Measurements from ENCODE around the gene HNRNPF.
"Not testable (repeated sequence)": the region's sequence is repeated elsewhere in the genome, so short reads cannot be mapped to it uniquely, and the experiment has no call there.

HNRNPF gene

DNA sequence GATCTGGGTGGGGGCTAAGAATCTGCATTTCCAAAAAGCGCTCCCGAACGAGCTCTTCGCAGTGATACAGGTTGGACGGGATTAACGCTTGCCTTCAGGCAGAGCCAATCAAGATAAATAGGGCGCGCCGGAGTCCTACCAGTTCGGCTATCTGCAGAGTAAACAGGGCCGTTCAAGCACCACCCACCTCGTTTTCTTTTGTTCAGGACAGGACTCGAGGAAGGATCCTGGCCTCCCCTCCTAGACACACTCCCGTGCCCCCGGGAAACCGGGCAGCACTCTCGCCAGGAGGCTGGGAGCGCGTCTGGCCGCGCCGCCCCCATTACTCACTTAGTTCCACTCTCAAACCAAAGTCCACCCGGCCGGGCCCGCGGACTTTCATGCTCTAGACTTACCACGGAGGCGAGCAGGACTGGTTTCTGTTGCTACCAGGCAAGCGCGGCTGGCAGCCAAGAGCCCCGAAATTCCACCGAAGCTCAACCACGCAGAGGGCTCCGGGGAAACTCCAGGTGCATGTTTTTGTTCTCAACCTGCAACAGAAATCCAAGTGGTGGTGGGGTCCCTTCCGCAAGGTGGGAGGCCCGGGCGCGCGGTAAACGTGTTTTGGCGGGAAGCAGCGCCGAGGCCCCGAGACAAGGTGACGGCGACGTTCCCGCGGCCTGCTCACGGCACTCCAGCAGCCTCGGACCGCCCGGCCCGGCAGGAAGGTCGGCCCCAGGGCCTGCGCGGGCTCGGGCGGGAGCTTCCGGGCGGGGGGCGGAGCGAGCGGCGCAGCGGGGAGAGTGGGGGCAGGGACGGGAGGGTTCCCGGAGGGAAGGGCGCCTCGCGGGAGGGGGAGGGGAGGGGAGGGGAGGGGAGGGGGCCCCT is 12.7 kb downstream of the HNRNPF start:
- peak; percentile 85 for DNase-seq (ENCODE audit: low spot score)

DNA sequence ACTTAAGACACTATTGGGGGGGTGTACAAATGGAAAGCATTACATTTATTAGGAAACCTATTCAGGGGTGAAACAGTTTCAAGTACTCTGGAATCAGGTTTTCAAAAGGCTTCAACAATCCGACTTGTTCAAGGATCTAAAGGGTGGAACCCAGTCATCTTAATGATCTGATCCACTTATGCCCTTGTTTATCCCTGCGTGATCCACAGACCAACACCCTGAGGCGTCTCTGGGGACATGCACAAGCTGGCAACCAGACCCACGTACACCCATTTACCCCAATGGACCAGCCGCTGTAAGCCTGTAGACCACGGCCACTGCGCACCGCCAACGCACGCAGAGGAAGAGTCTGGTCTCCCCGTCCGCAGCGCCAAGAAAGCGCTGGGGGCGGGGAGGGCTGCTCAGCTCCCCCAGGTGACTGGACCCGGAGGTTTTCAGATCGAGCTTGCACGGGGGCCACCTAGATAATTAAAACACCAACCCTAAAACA is 13.4 kb downstream of the HNRNPF start:
- no peak for DNase-seq (ENCODE audit: low spot score)

DNA sequence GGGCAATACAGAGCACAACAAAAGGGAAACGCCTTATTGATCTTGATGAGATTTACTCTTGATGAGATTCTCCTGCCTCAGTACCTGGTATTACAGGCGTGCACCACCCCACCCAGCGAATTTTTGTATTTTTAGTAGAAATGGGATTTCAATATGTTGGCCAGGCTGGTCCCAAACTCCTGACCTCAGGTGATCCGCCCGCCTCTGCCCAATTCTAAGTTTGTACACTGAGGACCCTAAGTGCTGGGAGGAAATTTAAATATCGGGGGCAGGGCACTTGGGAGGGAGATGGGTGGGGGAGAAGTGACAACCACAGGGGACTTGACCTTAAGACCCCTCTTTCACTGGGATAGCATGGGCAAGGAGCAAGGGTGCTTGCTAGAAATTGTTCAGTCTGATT is 14.1 kb downstream of the HNRNPF start:
- DNase-seq (ENCODE audit: low spot score): no peak

DNA sequence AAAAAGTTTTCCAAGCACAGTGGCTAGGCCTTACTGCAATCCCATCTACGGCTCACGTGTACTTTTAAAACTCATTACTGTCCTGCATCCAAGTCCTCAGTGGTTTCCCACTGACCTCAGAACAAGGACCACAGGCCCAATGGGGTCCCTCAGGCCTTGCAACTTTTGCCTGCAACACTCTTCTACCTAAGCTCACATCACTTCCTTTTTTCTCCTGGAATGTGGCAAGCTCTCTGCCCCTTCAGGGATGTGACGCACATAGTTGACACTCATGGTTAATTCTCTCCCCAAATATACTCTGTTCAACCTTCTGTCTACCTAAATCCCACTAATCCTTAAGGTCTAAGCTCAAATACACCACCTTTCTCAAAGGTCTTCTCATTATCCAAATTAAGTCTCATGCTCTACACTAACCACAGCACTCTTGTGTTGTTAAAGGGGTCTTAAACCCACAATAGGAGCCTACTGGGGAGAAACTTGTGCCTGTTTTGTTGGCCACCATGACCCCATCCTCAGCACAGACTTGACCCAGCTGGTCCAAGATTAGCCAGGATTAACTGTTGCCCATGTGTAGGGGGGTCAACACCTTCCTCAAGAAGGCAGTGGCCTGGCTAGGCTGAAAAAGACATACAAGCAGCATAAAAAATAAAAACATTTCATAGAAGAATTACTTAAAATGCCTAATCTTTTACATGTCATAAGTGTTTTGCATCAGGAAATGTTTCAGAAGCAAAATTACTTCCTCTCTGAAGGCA is 15.2 kb downstream of the HNRNPF start:
- DNase-seq (ENCODE audit: low spot score): no peak

DNA sequence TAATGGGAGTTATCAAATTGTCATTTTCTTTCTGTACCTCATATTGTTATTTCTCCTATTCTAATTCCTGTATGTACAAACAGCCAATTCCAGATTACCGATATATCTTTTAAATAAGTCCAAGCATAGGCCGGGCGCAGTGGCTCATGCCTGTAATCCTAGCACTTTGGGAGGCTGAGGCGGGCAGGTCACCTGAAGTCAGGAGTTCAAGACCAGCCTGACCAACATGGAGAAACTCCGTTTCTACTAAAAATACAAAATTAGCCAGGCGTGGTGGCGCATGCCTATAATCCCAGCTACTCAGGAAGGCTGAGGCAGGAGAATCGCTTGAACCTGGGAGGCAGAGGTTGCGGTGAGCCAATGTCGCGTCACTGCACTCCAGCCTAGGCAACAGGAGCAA is 15.8 kb downstream of the HNRNPF start:
- DNase-seq (ENCODE audit: low spot score): not testable (repeated sequence)

DNA sequence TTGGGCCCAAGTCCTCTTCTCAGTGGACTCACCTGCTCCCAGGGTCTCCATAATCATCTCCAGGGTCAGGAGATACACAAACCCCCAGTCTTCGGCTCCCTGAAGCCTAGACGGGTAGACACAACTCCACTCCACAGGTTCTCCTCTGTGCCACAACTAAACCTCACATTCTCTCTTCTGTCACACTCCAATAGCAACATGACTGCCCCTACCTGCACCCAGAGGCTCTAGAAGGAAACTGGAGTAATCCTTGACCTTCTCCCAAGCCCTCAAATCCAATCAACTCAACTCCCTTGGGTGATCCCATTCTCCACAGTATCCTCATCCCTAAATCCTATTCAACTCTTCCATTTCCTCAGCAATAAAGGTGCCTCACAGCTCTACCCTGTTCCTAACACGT is 16.2 kb downstream of the HNRNPF start:
- no peak for DNase-seq (ENCODE audit: low spot score)

DNA sequence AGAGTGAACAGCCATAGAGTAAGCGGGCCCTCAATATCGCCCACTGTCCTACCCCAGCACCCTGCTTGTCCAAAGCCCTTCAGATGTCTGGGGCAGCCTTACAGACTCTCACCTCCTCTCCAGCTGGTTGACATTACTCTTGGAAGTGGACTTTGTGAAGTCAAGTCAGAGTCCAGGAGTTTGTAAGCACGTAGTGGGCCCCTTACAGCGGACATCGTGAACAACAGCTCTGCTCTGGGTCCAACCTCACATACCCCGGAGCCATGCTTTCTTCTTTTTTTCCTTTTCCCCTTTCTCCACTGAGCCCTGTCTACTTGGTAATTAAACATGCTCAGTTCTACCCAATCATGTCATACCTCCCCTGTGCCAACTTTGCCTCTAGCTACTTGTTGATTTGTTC is 17.5 kb downstream of the HNRNPF start:
- DNase-seq (ENCODE audit: low spot score): no peak

DNA sequence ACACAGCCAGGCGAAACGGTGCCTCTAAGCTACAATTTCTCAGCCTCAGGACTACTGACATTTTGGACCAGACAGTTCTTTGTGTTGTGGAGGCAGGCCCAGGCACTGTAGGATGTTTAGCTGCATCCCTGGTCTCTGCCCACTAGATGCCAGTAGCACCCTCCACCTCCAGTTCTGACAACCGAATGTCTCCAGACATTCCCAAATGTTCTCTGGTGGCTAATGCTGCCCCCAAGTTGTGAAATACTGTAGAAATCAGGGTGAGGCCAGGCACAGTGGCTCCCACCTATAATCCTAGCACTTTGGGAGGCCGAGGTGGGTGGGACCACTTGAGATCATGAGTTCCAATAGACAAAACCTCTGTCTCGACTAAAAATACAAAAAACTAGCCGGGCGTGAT is 18.2 kb downstream of the HNRNPF start:
- DNase-seq (ENCODE audit: low spot score): no peak

DNA sequence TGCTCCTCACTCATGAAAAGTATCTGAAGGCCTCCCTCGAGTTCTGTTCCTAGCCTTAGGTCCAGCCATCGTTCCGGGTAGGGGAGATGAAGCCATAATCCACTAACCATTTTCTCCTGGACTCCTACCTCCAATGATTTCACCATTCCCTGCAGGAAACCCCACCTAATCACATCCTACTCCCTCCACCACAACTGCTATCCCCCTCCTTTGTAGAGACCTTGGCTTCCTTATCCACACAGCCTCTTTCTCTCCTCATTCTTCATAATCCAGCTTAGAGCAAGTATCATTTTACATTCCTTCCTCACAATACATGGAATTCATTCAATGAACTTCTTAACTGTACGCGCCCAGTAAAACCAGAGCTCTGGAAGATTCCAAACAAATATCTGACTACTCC is 18.7 kb downstream of the HNRNPF start:
- no peak for DNase-seq (ENCODE audit: low spot score)

DNA sequence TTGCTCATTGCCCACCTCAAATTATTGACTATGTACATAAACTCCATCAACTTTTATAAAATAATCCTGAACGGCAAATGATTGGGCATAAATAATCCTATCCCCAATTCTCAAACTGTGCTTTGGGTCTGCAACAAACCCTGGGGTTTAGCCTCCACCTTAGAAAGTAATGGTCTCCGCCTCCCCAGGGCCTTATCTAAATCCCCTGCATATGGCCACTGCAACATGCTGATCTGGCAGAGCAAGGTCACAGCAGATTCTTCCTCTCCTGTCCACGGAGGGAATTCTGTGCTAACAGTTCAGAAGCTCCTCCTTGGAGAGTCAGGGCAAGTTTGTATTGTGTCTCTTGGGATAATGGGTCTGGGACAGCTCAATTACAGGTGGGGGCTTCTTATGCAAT is 19.1 kb downstream of the HNRNPF start:
- DNase-seq (ENCODE audit: low spot score): no peak

DNA sequence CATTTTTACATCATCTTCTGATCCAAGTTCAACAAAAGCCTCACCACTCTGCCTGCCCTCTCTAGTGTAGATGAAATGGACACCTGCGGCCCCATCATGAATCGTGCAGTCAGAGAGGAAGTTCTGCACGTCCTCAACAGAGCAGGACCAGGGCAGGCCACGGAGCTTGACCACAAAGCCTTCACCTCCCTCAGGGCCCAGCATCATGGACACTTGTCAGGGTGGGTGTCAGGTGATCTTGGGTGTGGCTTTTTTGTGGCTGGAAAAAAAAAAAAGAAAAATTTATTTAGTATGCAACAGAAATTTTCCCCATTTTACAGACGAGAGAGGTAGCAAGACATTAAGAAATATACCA is 21.3 kb downstream of the HNRNPF start:
- DNase-seq (ENCODE audit: low spot score): no peak

DNA sequence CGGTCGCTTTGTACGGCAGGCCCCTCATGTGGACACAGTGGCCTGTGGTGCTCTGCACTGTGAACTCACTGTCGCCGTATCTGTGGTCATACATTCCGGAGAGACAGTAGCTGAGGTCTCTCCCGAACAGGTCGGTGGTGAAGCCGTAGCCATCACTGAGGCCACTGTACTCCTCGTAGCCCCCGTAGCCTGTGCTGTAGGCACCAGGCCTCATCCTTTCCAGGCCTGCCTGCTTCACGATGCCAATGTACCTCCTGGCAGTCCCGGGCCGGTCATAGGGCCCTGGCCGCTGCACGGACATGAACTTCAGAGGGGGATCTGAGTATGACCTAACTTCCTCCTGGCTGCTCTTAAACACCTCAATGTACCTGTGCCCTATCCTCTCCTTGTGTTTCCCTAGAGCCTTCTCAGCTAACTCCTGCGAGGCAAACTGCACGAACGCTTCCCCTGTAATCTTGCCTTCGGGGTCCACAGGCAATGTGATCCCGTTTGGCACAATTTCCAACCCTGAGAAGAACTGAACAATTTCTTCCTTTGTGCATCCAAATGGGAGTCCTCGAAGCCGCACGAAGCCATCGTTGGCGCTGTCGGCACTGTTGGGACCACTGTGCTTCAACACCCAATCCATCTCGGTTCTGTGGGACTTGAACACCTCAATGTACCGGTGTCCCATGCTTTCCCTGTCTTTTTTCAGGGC is 21.9 kb downstream of the HNRNPF start:
- DNase-seq (ENCODE audit: low spot score): no peak

DNA sequence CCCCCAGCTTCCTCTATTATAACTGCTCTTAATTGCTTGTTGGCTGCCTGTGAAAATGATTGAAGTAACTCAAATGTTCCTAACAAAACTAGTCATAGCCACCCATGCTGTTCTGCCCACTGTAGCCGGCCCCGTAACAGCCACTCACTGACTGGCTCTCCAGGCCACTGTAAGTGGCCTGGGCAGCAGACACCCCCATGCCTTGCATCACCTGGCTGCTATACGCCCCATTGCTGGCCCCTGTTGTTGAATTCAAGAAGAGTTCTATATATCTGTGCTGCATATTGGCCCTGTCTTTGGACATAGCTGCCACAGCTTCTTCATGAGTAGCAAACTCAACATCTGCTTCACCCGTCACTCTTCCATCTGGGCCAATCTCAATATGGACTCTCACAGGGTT is 22.4 kb downstream of the HNRNPF start:
- DNase-seq (ENCODE audit: low spot score): no peak

DNA sequence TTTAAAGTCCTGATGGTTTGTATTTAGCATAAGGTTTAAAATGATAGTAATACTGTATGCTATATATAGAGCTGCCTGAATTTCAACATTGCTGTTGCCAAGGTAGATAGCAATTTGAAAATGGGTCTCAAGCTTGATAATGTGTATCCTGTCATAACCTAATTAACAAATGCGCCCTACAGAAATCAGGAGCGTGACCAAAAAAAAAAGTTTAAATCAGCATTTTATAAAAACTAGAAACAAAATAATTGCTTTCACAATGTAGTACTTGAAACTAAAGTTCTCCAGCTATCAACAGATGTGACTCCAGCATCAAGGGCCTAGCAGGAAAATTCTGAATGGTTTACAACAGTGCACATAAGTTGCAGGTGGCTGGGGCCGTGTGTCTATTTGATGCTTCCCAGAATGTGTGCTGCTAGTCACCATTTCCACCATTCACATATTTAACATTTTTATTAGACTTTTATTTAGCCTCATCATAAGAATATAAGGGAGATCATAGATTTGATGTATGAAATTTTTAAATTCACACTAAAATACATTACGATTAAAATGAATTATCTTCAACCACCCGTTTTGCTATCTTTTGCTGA is 23.5 kb downstream of the HNRNPF start:
- DNase-seq (ENCODE audit: low spot score): no peak

DNA sequence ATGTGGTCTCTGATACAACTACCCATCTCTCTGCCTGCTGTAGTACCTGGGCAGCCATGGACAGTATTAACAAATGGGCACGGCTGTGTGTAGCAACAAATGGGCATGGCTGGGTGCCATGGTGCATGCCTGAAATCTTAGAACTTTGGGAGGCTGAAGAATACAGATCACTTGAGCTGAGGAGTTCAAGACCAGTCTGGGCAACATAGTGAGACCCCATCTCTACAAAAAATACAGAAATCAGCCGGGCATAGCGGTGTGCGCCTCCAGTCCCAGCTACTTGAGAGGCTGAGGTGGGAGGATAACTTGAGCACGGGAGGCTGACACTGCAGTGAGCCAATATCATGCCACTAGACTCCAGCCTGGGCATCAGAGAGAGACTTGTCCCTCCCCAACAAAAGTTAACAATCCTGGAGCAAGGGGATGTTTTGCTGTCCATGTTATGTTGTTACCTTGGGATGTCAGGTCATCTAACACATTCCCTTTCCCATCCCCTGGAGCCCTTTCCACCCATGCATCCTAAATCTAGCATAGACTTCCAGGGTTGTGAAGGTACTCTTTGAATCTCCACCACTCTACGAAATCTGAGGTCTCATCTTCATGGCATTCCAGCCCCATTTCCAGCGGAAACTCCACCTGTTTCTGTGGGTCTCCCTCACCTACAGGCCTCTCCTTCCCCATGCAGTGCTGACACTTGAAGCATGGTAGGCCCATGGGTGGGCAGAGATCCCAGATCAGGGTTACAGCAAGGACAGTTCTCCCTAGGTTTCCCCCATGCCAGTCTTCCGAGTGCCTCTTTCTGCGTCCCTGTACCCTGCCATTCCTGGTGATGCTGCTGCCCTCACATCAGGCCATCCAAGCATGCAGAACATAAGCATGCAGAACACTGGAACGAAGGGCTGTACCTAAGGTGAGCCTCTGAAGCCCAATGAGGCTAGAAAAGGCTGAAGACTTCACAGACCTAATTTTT is 24.4 kb downstream of the HNRNPF start:
- DNase-seq (ENCODE audit: low spot score): no peak

DNA sequence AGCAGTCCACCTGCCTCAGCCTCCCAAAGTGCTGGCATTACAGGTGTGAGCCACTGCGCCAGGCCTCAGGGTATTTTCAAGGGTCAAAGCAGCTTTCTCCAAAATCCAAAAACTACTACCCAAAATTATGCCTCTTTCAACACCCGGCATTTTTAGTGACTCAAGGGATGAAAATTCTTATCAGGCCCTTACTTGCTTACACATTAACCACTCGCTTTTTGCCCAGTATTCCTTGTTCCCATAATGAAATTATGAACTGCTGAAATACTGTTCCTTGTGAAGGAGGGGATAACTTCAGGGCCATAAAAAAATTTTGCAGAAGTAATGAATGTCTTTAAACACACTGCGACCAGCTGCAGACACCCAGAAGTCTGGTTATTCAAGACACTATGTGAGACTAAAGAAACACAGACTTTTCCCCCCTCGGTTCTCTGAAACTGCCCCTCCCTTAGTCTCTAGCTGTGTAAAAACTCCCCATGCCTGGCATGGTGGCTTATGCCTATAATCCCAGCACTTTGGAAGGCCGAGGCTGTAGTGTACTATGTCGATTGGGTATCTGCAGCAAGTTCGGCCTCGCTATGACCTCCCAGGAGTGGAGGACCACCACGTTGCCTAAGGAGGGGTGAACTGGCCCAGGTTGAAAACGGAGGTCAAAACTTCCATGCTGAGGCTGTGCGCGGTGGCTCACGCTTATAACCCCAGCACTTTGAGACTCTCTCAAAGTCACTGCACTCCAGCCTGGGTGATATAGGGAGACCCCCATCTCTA is 25.6 kb downstream of the HNRNPF start:
- no peak for DNase-seq (ENCODE audit: low spot score)

DNA sequence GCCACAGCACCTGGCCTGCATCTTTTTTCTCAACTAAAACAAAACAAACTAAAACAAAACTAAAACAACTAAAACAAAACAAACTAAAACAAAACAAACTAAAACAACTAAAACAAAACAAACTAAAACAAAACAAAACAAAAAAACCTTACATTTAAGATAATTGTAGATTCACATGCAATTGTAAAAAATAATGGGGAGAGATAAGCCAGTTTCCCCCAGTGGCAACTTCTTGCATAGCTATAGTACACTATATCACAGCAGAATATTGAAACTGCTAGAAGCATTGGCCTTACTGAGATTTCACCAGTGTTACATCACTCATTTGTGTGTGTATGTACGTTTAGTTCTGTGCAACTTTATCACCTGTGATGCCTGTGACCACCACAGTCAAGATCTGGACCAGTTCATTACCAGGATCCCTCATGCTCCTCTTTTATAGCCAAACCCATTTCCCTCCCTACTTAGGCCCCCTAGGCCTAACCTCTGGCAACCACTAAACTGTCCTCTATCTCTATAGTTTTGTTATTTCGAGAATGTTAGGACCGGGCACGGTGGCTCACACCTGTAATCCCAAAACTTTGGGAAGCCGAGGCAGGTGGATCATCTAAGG is 28.3 kb downstream of the HNRNPF start:
- no peak for DNase-seq (ENCODE audit: low spot score)

DNA sequence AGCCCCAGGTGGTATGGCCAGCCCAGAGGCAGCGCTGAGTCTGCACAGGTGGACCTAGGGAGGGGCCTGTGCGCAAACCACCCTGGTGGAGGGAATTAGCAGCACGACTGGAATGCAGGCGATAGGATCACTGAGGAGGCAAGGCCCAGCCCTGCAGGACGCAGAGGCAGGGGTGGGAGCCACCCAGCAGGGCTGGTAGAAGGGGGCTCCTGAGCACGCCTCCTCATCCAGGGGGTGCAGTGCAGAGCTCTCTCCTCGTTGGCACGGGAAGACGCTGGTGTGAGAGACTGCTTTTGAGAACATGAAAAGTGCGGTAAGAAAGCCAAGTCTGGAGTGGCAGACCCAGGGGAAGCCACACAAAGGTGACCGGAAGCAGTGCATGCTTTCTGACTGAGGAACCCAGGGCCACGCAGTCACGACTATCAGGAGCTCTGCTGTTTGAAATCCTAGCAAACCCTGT is 31.5 kb downstream of the HNRNPF start:
- DNase-seq (ENCODE audit: low spot score): no peak

DNA sequence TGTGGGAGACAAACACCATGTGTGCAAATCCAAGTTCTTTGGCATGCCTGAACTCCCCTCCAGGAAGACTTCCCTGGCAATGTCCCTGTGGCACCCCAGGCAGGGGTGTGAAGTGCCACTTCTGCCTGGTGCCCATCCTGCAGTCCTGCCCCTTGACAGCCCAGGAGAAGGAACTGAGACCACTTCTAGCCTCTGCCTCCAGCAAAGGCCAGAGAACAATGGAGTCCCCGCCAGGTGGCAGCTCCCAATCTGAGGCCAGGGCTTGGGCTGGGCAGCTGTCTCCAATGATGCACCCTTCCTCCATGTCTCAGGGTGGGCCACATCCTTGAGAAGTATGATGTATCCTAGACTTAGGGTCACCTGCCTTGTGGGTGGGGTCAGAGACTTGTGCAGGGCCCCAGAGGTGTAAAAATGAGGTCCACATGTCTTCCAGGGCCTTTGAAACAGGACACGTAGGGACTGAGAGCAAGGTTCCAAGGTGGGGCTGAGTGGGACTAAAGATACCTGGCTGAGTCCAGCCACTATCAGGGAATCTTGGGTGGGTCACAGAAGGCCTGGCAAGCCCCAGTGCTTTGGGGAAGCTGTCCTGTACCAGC is 32.1 kb downstream of the HNRNPF start:
- no peak for DNase-seq (ENCODE audit: low spot score)

Measured in left forelimb (tissue), 1 donor.